Neural crest cell (in vitro differentiated cells): Measurements from ENCODE around the gene GLT8D1. TPM values are rescaled to one million over a fixed set of nuclear protein-coding genes. Genes with fewer than 3 reads are reported as not detected.

Experiments
- DNase-seq: peaks from one replicate; pipeline ENCODE4 v3.0.0; 2021; ENCODE audit warnings: low read depth, mixed read lengths, low spot score
- H3K27ac Mint-ChIP-seq: one replicate; pipeline ENCODE4 v1.8.0; 2021; ENCODE audit warnings: mild to moderate bottlenecking, mixed read lengths; ENCODE audit not compliant: unreplicated experiment
- H3K27me3 Mint-ChIP-seq: 2 replicates; pipeline ENCODE4 v1.8.0; 2021; ENCODE audit warnings: low read depth, mild to moderate bottlenecking, mixed read lengths
- H3K36me3 Mint-ChIP-seq: 2 replicates; pipeline ENCODE4 v1.8.0; 2021; ENCODE audit warnings: low read depth, mild to moderate bottlenecking, mixed read lengths
- H3K4me1 Mint-ChIP-seq: 2 replicates; pipeline ENCODE4 v1.8.0; 2021; ENCODE audit warnings: mixed read lengths
- H3K4me3 Mint-ChIP-seq: one replicate; pipeline ENCODE4 v1.8.0; 2021; ENCODE audit warnings: mild to moderate bottlenecking, mixed read lengths
- H3K9me3 Mint-ChIP-seq: 2 replicates; pipeline ENCODE4 v1.8.0; 2021; ENCODE audit warnings: mixed read lengths
- total RNA-seq: library from RNA; stranded (reverse); gene quantifications from 2 replicates; pipeline ENCODE4 v1.2.1, GENCODE V29; 2021
- TF ChIP-seq, protein P1 (sequence below): fragments of 200-600 bp; sonication (generic); conservative IDR thresholded peaks from 2 replicates; pipeline ENCODE4 v1.5.0; 2021; ENCODE audit warnings: antibody characterized with exemption, mild to moderate bottlenecking

The GLT8D1 gene
- total RNA-seq, 1 donor from 2014 or later, result 64.1 TPM

DNA sequence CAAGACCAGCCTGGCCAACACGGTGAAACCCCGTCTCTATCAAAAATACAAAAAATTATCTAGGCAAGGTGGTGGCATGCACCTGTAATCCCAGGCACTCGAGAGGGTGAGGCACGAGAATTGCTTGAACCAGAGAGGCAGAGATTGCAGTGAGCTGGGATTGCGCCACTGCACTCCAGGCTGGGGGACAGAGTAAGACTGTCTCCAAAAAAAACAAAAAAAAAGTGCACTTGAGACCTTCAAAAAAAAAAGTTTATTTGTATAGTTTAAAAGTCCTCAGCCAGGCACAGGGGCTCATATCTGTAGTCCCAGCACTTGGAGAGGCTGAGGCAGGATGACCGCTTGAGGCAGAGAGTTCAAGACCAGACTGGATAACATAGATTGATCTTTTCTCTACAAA lies 22.0 kb downstream of the GLT8D1 start:
- Mint-ChIP-seq H3K4me1 (peaks cover 59% of the 10 kb centered on the region), H3K27me3 (no peaks in the 10 kb centered on the region), H3K36me3 (peaks cover 15% of the 10 kb centered on the region), H3K4me3 (peak overlapping the region; percentile 91), H3K9me3 (no peaks in the 10 kb centered on the region), H3K27ac (no peak overlapping the region)
- TF ChIP-seq, protein P1, sequence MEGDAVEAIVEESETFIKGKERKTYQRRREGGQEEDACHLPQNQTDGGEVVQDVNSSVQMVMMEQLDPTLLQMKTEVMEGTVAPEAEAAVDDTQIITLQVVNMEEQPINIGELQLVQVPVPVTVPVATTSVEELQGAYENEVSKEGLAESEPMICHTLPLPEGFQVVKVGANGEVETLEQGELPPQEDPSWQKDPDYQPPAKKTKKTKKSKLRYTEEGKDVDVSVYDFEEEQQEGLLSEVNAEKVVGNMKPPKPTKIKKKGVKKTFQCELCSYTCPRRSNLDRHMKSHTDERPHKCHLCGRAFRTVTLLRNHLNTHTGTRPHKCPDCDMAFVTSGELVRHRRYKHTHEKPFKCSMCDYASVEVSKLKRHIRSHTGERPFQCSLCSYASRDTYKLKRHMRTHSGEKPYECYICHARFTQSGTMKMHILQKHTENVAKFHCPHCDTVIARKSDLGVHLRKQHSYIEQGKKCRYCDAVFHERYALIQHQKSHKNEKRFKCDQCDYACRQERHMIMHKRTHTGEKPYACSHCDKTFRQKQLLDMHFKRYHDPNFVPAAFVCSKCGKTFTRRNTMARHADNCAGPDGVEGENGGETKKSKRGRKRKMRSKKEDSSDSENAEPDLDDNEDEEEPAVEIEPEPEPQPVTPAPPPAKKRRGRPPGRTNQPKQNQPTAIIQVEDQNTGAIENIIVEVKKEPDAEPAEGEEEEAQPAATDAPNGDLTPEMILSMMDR, result no peak
- DNase-seq, result no peak

DNA sequence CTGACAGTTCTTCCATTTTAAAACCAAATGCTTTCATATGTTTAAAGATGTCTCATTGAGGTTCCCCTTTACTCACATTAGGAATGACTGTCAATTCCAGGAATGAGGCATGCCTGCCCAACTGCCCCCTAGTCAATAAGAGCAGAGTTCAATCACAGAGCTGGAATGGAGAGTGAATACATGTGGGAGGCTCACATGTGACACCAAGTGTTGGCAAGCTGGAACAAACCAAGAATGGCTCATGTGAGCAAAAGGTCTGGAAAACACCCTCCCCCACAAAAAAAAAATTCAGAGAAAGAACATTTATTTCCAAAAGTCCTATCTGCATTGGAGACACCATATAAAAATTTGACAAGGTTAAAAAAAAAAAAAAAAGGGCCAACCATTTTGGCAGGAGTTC lies 23.6 kb downstream of the GLT8D1 start:
- no peak for DNase-seq
- H3K9me3 Mint-ChIP-seq, result no peaks in the 10 kb centered on the region
- peaks cover 17% of the 10 kb centered on the region for H3K36me3 Mint-ChIP-seq
- TF ChIP-seq, protein P1, result no peak
- H3K4me3 Mint-ChIP-seq, result peak overlapping the region; percentile 65
- H3K27ac Mint-ChIP-seq, result no peak overlapping the region
- H3K4me1 Mint-ChIP-seq, result peaks cover 50% of the 10 kb centered on the region
- no peaks in the 10 kb centered on the region for H3K27me3 Mint-ChIP-seq

DNA sequence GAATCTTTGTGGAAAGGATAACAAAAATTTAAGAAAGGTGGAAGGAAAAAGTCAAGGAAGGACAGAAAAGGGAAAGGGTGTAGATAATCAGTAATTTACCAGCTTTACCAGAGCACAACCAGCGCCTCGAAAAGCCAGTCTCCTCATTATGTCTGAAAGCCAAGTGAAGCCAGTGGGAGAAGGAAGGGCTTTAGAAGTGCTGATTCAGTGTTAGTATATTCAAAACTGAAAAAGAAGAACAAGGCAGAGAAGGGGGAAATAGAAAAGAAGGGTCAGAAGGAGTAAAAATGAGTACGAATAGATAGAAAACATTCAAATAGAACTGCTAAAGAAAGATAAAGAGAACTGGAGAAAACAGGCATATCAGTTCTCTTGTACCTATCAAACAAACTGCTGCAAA lies 24.0 kb downstream of the GLT8D1 start:
- H3K27ac Mint-ChIP-seq, result no peak overlapping the region
- H3K4me1 Mint-ChIP-seq, result peaks cover 46% of the 10 kb centered on the region
- DNase-seq, result no peak
- TF ChIP-seq, protein P1, result no peak
- H3K9me3 Mint-ChIP-seq, result no peaks in the 10 kb centered on the region
- H3K27me3 Mint-ChIP-seq, result no peaks in the 10 kb centered on the region
- H3K4me3 Mint-ChIP-seq, result peak overlapping the region; percentile 65
- peaks cover 21% of the 10 kb centered on the region for H3K36me3 Mint-ChIP-seq

DNA sequence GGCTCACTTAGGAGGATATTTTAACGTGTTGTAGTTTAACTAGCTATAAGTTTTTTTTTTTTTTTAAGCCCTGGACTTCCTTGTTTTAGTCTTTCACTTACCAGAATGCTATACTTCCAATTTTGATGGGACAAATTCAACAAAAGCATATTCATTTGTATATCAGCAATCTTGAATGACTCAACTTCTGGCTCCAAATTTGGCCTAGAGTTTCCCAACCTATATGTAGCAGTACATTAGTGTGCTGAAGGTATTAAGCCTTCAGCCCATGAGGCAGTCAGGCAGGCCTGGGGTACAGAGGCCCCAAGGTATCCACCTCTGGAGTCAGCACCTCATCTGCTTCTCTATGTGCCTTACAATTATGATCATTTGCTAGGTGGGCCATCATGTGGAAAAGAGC lies 25.8 kb downstream of the GLT8D1 start:
- no peaks in the 10 kb centered on the region for H3K9me3 Mint-ChIP-seq
- H3K36me3 Mint-ChIP-seq, result peaks cover 23% of the 10 kb centered on the region

DNA sequence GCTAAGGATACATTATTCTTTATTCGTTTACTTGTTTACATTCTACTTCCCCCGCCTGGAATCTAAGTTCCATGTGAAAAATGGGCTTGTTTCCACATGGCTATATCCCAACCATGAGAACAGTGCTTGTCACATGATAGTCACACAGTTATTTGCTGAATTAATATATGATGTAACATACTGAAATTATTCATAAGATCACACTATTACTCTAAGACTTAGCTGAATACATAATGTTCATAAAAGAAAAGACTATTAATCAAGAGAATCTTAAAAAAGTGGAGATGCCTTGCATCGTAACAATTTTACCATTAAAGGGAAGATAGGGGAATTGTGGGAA lies 26.4 kb downstream of the GLT8D1 start:
- no peak overlapping the region for H3K27ac Mint-ChIP-seq
- no peaks in the 10 kb centered on the region for H3K27me3 Mint-ChIP-seq
- peaks cover 25% of the 10 kb centered on the region for H3K4me1 Mint-ChIP-seq
- no peaks in the 10 kb centered on the region for H3K9me3 Mint-ChIP-seq
- peaks cover 23% of the 10 kb centered on the region for H3K36me3 Mint-ChIP-seq
- TF ChIP-seq, protein P1, result no peak
- no peak for DNase-seq
- H3K4me3 Mint-ChIP-seq, result no peak overlapping the region

More for the DNA sequence above, 25.8 kb downstream of the GLT8D1 start:
- H3K4me3 Mint-ChIP-seq, result peak overlapping the region; percentile 67
- no peak overlapping the region for H3K27ac Mint-ChIP-seq
- peaks cover 31% of the 10 kb centered on the region for H3K4me1 Mint-ChIP-seq
- H3K27me3 Mint-ChIP-seq, result no peaks in the 10 kb centered on the region
- TF ChIP-seq, protein P1, result no peak
- DNase-seq, result no peak
